ENCODE data around the gene NTPCR. TPM values are rescaled to one million over a fixed set of nuclear protein-coding genes. Genes with fewer than 3 reads are reported as not detected.
"Not testable (repeated sequence)": the region's sequence is repeated elsewhere in the genome, so short reads cannot be mapped to it uniquely, and the experiment has no call there.

Gene NTPCR
- total RNA-seq, 1 donor from 2014 or later, result 31.0 TPM

- DNase-seq (ENCODE audit: low read depth), result no peak
- H3K4me3 ChIP-seq (ENCODE audit: low read depth, low read length), result no peak overlapping the region
- no peak for TF ChIP-seq CTCF (conservative IDR thresholded peaks at IDR 0.05; ENCODE audit: low read depth, low read length)
These were observed 44.9 kb upstream of the NTPCR start for GRCh38 chr1:232905331-232906034.

- DNase-seq (ENCODE audit: low read depth), result no peak
- no peak overlapping the region for H3K4me3 ChIP-seq (ENCODE audit: low read depth, low read length)
- no peak for TF ChIP-seq CTCF (conservative IDR thresholded peaks at IDR 0.05; ENCODE audit: low read depth, low read length)
These were observed 44.0 kb upstream of the NTPCR start for GRCh38 chr1:232906441-232906840.

GRCh38 chr1:232908831-232909230 lies 41.6 kb upstream of the NTPCR start:
- TF ChIP-seq CTCF (conservative IDR thresholded peaks at IDR 0.05; ENCODE audit: low read depth, low read length), result no peak
- DNase-seq (ENCODE audit: low read depth), result no peak
- no peak overlapping the region for H3K4me3 ChIP-seq (ENCODE audit: low read depth, low read length)

- H3K4me3 ChIP-seq (ENCODE audit: low read depth, low read length), result no peak overlapping the region
- TF ChIP-seq CTCF (conservative IDR thresholded peaks at IDR 0.05; ENCODE audit: low read depth, low read length), result no peak
These were observed 40.7 kb upstream of the NTPCR start for GRCh38 chr1:232909752-232910151.

GRCh38 chr1:232911027-232911599 lies 39.3 kb upstream of the NTPCR start:
- H3K4me3 ChIP-seq (ENCODE audit: low read depth, low read length), result no peak overlapping the region
- no peak for TF ChIP-seq CTCF (conservative IDR thresholded peaks at IDR 0.05; ENCODE audit: low read depth, low read length)
- no peak for DNase-seq (ENCODE audit: low read depth)

More at GRCh38 chr1:232909752-232910151, 40.7 kb upstream of the NTPCR start:
- no peak for DNase-seq (ENCODE audit: low read depth)

GRCh38 chr1:232912845-232913580 lies 37.4 kb upstream of the NTPCR start:
- TF ChIP-seq CTCF (conservative IDR thresholded peaks at IDR 0.05; ENCODE audit: low read depth, low read length), result no peak
- no peak overlapping the region for H3K4me3 ChIP-seq (ENCODE audit: low read depth, low read length)
- DNase-seq (ENCODE audit: low read depth), result no peak

GRCh38 chr1:232914271-232914670 lies 36.1 kb upstream of the NTPCR start:
- not testable (repeated sequence) for DNase-seq (ENCODE audit: low read depth); H3K4me3 ChIP-seq (ENCODE audit: low read depth, low read length)

Data from epithelial cell of proximal tubule (primary cell).